VCaP (cell line): ENCODE data around the gene CENPB.
A peak's percentile ranks its signal among the peaks of the same experiment; 100 is the strongest.

Source experiments
- H3K27ac ChIP-seq: fragments of 450-650 bp; 2 replicates; pipeline ENCODE4 v1.5.1; 2017
- CTCF ChIP-seq: fragments of 450-650 bp; conservative IDR thresholded peaks from 2 replicates; pipeline ENCODE4 v1.5.1; 2017; ENCODE audit warnings: mild to moderate bottlenecking, moderate library complexity

Gene CENPB

GRCh38 chr20:3785240-3786125 is 1.1 kb downstream of the CENPB start:
- H3K27ac ChIP-seq, result peak overlapping the region; percentile 66

DNA sequence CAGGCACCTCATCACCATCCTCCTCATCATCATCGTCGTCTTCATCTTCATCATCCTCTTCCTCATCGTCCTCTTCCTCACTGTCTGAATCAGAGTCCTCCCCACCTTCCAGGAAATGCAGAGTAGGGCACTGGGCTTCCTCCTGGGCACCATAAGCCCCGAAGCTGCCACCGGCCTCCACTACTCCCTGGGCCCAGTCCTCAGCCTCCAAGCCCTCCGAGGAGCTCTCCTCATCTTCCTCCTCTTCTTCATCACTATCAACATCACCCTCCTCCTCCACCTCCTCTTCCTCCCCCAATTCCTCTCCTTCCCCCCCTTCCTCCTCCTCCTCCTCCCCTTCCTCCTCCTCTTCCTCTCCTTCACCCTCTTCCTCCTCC is 1.7 kb downstream of the CENPB start:
- no peak overlapping the region for H3K27ac ChIP-seq
- TF ChIP-seq CTCF, result no peak

More at GRCh38 chr20:3785240-3786125, 1.1 kb downstream of the CENPB start:
- TF ChIP-seq CTCF, result no peak

DNA sequence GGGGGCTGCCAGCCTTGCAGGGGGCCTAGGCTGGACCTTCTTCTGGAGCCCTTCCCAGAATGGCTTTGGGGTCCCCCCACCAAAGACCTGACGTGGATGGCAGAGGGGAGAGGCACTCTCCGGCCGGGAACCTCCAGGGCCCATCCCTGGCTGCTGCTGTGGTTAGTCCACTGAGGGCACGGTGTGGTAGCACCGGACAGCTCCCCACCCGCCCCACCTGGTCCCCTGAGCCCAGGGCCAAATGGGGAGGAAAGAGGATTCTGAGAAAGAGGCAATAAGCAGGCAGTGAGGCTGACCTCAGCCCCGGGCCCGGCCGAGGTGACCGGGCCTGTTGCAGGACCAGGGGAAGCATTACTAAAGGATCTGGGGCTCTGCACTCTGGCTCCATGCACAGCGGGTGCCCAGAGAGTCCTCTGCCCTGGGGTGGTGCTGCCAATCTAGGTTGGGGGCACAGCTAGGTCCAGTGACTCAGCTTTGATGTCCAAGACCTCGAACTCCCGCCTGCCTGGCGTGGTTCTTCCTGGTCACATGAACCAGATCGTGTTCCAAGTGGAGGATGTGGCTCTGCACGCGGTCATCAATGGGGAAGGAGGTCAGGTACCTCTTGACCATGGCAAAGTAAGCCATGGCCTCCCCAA is 2.2 kb downstream of the CENPB start:
- H3K27ac ChIP-seq, result no peak overlapping the region
- TF ChIP-seq CTCF, result no peak

GRCh38 chr20:3783511-3784195 is 2.9 kb downstream of the CENPB start:
- H3K27ac ChIP-seq, result peak overlapping the region; percentile 18
- no peak for TF ChIP-seq CTCF

- no peak for TF ChIP-seq CTCF
- H3K27ac ChIP-seq, result peak overlapping the region; percentile 18
Observed at GRCh38 chr20:3783068-3783489, 3.5 kb downstream of the CENPB start.

DNA sequence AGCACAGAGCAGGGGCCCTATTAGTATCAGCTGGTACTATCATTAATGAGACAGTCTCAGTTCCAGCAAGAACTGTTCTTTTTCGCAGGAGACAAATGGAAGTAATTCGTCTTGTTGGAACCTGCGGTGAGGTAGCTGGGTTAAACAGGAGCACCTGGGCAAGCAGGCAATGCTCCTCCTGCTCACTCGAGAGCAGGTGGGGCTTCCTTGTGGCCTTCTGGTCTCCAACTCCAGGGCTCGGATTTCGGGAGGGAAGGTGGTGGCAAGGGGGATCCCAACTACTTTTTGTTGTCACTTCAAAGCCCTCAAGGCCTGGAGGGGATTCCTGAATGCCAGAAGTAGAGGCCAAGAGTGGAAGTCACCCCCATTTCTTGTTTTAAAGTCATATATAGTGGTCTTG is 3.9 kb downstream of the CENPB start:
- H3K27ac ChIP-seq, result peak overlapping the region; percentile 18

More for the DNA sequence above, 3.9 kb downstream of the CENPB start:
- TF ChIP-seq CTCF, result no peak
